ENCODE results near the gene GPR137. TPM values are rescaled to one million over a fixed set of nuclear protein-coding genes. Genes with fewer than 3 reads are reported as not detected.
"Not testable (repeated sequence)": the region's sequence is repeated elsewhere in the genome, so short reads cannot be mapped to it uniquely, and the experiment has no call there.

The GPR137 gene
- total RNA-seq, 2 experiments from 2014 or later, result 31.4 to 37.9 TPM

GRCh38 chr11:64314146-64314804, 28.6 kb downstream of the GPR137 start:
- H3K4me1 Mint-ChIP-seq, result peaks cover 52% of the 10 kb centered on the region
- ChIA-PET CTCF (interaction anchor here (0.6 to 2.4 kb wide), 4 partner anchors 10 to 28 kb away, joined by 3 to 7 read pairs (median 6); partner anchors contain the start of gene ESRRA), POLR2A (interaction anchor here (1.5 kb wide), 1 partner anchor 108 kb away, joined by 5 read pairs; the partner anchor contains the start of gene FERMT3)
- H3K27ac Mint-ChIP-seq, result no peak overlapping the region
- H3K27me3 Mint-ChIP-seq, result no peaks in the 10 kb centered on the region
- no peak for DNase-seq
- H3K4me3 Mint-ChIP-seq, result no peak overlapping the region
- no peaks in the 10 kb centered on the region for H3K9me3 Mint-ChIP-seq
- peaks cover 47% of the 10 kb centered on the region for H3K36me3 Mint-ChIP-seq (ENCODE audit: low read depth)

DNA sequence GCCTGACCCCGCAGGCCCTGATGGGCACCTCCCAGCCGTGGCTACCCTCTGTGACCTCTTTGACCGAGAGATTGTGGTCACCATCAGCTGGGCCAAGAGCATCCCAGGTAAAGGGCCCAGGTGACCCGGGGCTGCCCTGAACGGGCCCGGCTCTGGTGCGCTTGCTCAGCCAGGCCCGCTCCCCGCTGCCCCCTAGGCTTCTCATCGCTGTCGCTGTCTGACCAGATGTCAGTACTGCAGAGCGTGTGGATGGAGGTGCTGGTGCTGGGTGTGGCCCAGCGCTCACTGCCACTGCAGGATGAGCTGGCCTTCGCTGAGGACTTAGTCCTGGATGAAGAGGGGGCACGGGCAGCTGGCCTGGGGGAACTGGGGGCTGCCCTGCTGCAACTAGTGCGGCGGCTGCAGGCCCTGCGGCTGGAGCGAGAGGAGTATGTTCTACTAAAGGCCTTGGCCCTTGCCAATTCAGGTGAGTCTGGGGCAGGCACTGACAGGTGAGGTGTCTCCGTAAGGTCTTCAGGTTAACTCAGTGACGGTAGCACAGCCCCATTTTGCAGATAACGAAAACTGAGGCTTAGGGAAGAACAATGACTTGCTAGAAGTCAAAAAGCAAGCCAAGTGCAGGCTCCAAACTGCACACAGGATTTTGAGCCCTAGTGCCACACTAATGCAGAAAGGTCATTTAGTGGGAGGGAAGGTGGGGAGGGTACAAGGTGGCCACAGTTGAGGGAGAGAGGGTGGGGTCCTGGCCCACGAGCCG, 29.3 kb downstream of the GPR137 start:
- H3K4me3 Mint-ChIP-seq, result no peak overlapping the region

GRCh38 chr11:64315667-64316526, 30.2 kb downstream of the GPR137 start:
- DNase-seq, H3K27me3 Mint-ChIP-seq, H3K9me3 Mint-ChIP-seq: not testable (repeated sequence)
- Mint-ChIP-seq H3K36me3 (ENCODE audit: low read depth) (peaks cover 49% of the 10 kb centered on the region), H3K4me1 (peaks cover 60% of the 10 kb centered on the region), H3K4me3 (peak overlapping the region; percentile 91), H3K27ac (peak overlapping the region; percentile 96)
- ChIA-PET CTCF (interaction anchor here (2.2 to 5.7 kb wide), 5 partner anchors 13 to 111 kb away, joined by 9 to 157 read pairs (median 68); partner anchors contain the start of genes CCDC88B and ESRRA), POLR2A (interaction anchor here (2.1 to 5.0 kb wide), 7 partner anchors 10 to 129 kb away, joined by 13 to 104 read pairs (median 35); partner anchors contain the start of genes CCDC88B, ESRRA, FERMT3 and RPS6KA4)

More for the DNA sequence above, 29.3 kb downstream of the GPR137 start:
- Mint-ChIP-seq H3K9me3 (no peaks in the 10 kb centered on the region), H3K27me3 (no peaks in the 10 kb centered on the region), H3K27ac (peak overlapping the region; percentile 31), H3K36me3 (ENCODE audit: low read depth) (peaks cover 45% of the 10 kb centered on the region), H3K4me1 (peaks cover 55% of the 10 kb centered on the region)
- DNase-seq, result no peak
- ChIA-PET CTCF (interaction anchor here (0.6 to 5.7 kb wide), 4 partner anchors 10 to 28 kb away, joined by 3 to 157 read pairs (median 6); partner anchors contain the start of gene ESRRA), POLR2A (interaction anchor here (1.5 to 3.9 kb wide), 2 partner anchors 44 to 108 kb away, joined by 5 to 29 read pairs; partner anchors contain the start of genes FERMT3 and RPS6KA4)

- Mint-ChIP-seq H3K27ac (peak overlapping the region; percentile 96), H3K36me3 (ENCODE audit: low read depth) (peaks cover 56% of the 10 kb centered on the region), H3K4me1 (peaks cover 61% of the 10 kb centered on the region), H3K27me3 (no peaks in the 10 kb centered on the region), H3K4me3 (peak overlapping the region; percentile 91), H3K9me3 (no peaks in the 10 kb centered on the region)
- DNase-seq, result peak; percentile 56
- POLR2A ChIA-PET, result interaction anchor here (0.7 to 5.0 kb wide), 30 partner anchors 11 to 724 kb away, joined by 3 to 104 read pairs (median 5); partner anchors contain the start of genes BAD, CCDC88B, DNAJC4 and ESRRA
- CTCF ChIA-PET, result interaction anchor here (0.9 to 5.7 kb wide), 19 partner anchors 10 to 448 kb away, joined by 3 to 157 read pairs (median 6); partner anchors contain the start of genes BAD, CCDC88B, ESRRA and FERMT3
Observed at GRCh38 chr11:64316672-64317324, 31.1 kb downstream of the GPR137 start.

DNA sequence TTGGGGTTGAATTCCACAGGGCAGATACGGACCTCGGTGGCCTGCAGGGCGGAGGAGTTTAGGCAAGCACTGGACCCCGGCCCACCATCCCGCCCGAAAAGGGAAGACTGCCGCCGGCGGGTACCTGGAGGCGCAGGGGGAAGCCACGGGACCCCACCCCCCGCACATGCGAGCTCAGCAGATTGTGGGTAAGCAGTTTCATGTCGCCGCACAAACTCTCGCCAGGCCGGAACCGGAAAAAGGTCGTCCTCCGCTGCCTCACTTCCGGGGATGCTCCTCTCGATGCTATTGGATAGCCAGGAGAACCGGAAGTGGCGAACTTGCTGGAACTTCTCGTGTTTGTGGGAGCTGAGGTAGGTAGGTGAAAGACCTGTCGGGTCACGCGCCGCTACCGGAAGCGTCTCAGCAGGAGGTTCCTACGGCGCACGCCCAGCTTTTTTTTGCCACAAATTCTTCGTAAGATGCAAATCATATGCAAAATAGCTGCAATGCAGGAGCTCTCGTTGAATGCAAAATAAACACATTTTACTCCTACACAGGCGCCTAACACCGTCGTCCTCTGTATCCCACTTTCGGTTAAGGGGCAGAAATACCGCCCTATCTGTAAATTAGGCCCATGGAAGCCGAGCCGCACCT, 31.8 kb downstream of the GPR137 start, which contains the start of gene TRMT112:
Gene TRMT112, minus strand, starts transcription at position 235 of the 636 bp plus-strand sequence. Its CDS starts 33 bp downstream, at position 202.
- Mint-ChIP-seq H3K27me3 (no peaks in the 10 kb centered on the region), H3K9me3 (no peaks in the 10 kb centered on the region), H3K36me3 (ENCODE audit: low read depth) (peaks cover 54% of the 10 kb centered on the region), H3K4me3 (peak within 1 kb of the TSS; percentile 91), H3K27ac (peak within 1 kb of the TSS; percentile 96), H3K4me1 (peaks cover 60% of the 10 kb centered on the region)
- peak; percentile 97 for DNase-seq
- ChIA-PET CTCF (interaction anchor here (0.6 to 5.7 kb wide), 27 partner anchors 10 to 447 kb away, joined by 3 to 157 read pairs (median 6); partner anchors contain the start of genes BAD, CCDC88B, ESRRA and FERMT3), POLR2A (interaction anchor here (0.7 to 5.0 kb wide), 35 partner anchors 11 to 1650 kb away, joined by 3 to 104 read pairs (median 4); partner anchors contain the start of genes BAD, CCDC88B, DNAJC4 and ESRRA)

DNA sequence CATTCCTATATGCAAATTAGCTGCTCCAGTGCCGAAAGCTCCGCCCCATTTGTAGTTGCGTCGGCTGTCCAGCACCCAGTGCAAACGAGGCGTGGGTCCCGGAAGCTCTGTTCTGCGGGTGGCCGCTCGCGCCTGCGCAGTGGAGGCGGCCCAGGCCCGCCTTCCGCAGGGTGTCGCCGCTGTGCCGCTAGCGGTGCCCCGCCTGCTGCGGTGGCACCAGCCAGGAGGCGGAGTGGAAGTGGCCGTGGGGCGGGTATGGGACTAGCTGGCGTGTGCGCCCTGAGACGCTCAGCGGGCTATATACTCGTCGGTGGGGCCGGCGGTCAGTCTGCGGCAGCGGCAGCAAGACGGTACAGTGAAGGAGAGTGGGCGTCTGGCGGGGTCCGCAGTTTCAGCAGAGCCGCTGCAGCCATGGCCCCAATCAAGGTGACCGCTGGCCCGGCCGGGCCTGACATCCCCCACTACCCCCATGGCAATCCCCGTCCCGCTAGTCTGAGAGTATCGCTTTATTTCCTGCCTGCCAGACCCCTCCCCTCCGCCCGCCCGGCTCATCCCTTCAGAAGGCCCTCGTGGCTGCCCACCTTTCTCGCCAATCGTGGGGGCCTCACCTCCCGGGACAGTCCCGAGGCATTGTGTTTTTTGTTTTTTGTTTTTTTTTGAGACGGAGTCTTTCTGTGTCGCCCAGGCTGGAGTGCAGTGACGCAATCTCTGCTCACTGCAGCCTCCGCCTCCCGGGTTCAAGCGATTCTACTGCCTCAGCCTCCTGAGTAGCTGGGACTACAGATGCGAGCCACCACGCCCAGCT, 32.5 kb downstream of the GPR137 start, which contains the start of gene PRDX5:
Gene PRDX5, plus strand, starts transcription at position 161 of the 805 bp plus-strand sequence. Its CDS starts 95 bp downstream, at position 256.
- Mint-ChIP-seq H3K9me3 (no peaks in the 10 kb centered on the region), H3K27ac (peak within 1 kb of the TSS; percentile 96), H3K4me1 (peaks cover 52% of the 10 kb centered on the region), H3K27me3 (no peaks in the 10 kb centered on the region), H3K4me3 (peak within 1 kb of the TSS; percentile 91), H3K36me3 (ENCODE audit: low read depth) (peaks cover 47% of the 10 kb centered on the region)
- DNase-seq, result peak; percentile 96
- CTCF ChIA-PET, result interaction anchor here (0.6 to 5.7 kb wide), 26 partner anchors 9 to 446 kb away, joined by 3 to 157 read pairs (median 6); partner anchors contain the start of genes BAD, CCDC88B, ESRRA and FERMT3
- POLR2A ChIA-PET, result interaction anchor here (0.9 to 5.0 kb wide), 32 partner anchors 12 to 1651 kb away, joined by 3 to 104 read pairs (median 5); partner anchors contain the start of genes BAD, CCDC88B, DNAJC4 and ESRRA

- CTCF ChIA-PET, result interaction anchor here (0.6 to 5.7 kb wide), 6 partner anchors 12 to 131 kb away, joined by 3 to 157 read pairs (median 48); partner anchors contain the start of genes CCDC88B, ESRRA and RPS6KA4
- Mint-ChIP-seq H3K27me3 (no peaks in the 10 kb centered on the region), H3K4me3 (peak overlapping the region; percentile 91), H3K9me3 (no peaks in the 10 kb centered on the region), H3K36me3 (ENCODE audit: low read depth) (peaks cover 46% of the 10 kb centered on the region), H3K27ac (peak overlapping the region; percentile 96), H3K4me1 (peaks cover 49% of the 10 kb centered on the region)
- DNase-seq, result no peak
- POLR2A ChIA-PET, result interaction anchor here (0.6 to 5.0 kb wide), 8 partner anchors 11 to 433 kb away, joined by 3 to 104 read pairs (median 32); partner anchors contain the start of genes CCDC88B, ESRRA, FERMT3 and RPS6KA4
Observed at GRCh38 chr11:64318766-64319761, 33.4 kb downstream of the GPR137 start.

GRCh38 chr11:64320556-64320955, 34.9 kb downstream of the GPR137 start:
- Mint-ChIP-seq H3K4me3 (no peak overlapping the region), H3K9me3 (no peaks in the 10 kb centered on the region), H3K27ac (peak overlapping the region; percentile 89), H3K4me1 (peaks cover 40% of the 10 kb centered on the region), H3K27me3 (no peaks in the 10 kb centered on the region), H3K36me3 (ENCODE audit: low read depth) (peaks cover 36% of the 10 kb centered on the region)
- ChIA-PET POLR2A (interaction anchor here (4.8 to 5.0 kb wide), 2 partner anchors 10 to 14 kb away, joined by 68 to 104 read pairs; partner anchors contain the start of gene ESRRA), CTCF (interaction anchor here (5.7 kb wide), 1 partner anchor 11 kb away, joined by 157 read pairs; no protein-coding TSS in a partner anchor)
- no peak for DNase-seq

DNA sequence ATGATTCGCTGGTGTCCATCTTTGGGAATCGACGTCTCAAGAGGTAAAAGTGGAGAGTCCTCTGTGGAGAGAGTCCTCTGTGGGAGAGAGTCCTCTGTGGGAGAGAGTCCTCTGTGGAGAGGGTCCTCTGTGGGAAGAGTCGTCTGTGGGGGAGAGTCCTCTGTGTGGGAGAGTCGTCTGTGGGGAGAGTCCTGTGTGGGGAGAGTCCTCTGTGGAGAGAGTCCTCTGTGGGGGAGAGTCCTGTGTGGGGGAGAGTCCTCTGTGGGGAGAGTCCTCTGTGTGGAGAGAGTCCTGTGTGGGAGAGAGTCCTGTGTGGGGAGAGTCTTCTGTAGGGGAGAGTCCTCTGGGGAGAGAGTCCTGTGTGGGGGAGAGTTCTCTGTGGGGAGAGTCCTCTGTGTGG, 35.4 kb downstream of the GPR137 start:
- H3K4me3 Mint-ChIP-seq, result no peak overlapping the region
- POLR2A ChIA-PET, result interaction anchor here (4.8 kb wide), 1 partner anchor 9 kb away, joined by 104 read pairs; no protein-coding TSS in a partner anchor
- peak overlapping the region; percentile 34 for H3K27ac Mint-ChIP-seq

More for the DNA sequence above, 35.4 kb downstream of the GPR137 start:
- CTCF ChIA-PET, result interaction anchor here (1.4 kb wide), 1 partner anchor 11 kb away, joined by 4 read pairs; no protein-coding TSS in a partner anchor
- Mint-ChIP-seq H3K27me3 (no peaks in the 10 kb centered on the region), H3K4me1 (peaks cover 40% of the 10 kb centered on the region), H3K9me3 (no peaks in the 10 kb centered on the region), H3K36me3 (ENCODE audit: low read depth) (peaks cover 36% of the 10 kb centered on the region)
- DNase-seq, result no peak
